Smooth muscle cell (in vitro differentiated cells): ENCODE results near the gene PCDHGA12. TPM values are rescaled to one million over a fixed set of nuclear protein-coding genes. Genes with fewer than 3 reads are reported as not detected.
"Not testable (repeated sequence)": the region's sequence is repeated elsewhere in the genome, so short reads cannot be mapped to it uniquely, and the experiment has no call there.

Experiments
- DNase-seq: peaks from one replicate; lab custom pipeline; 2025; ENCODE audit not compliant: unreplicated experiment; lab: John Stamatoyannopoulos, UW
- H2AFZ ChIP-seq: fragments of 200-600 bp; sonication (generic); 2 replicates; pipeline ENCODE4 v1.6.0; 2016; ENCODE audit warnings: antibody characterized with exemption, low read depth, mild to moderate bottlenecking
- H3F3A ChIP-seq: fragments of 200-600 bp; sonication (generic); 2 replicates; pipeline ENCODE4 v1.6.0; 2017; ENCODE audit warnings: antibody characterized with exemption, low read depth
- H3K27ac ChIP-seq: fragments of 200-600 bp; sonication (generic); 2 replicates; pipeline ENCODE4 v1.5.1; 2016; ENCODE audit warnings: low read depth, mild to moderate bottlenecking
- H3K27me3 ChIP-seq: fragments of 200-600 bp; sonication (generic); 2 replicates; pipeline ENCODE4 v1.6.1; 2016; ENCODE audit warnings: low read depth, mild to moderate bottlenecking
- H3K36me3 ChIP-seq: fragments of 200-600 bp; sonication (generic); 2 replicates; pipeline ENCODE4 v1.5.1; 2016; ENCODE audit warnings: low read depth
- H3K4me1 ChIP-seq: fragments of 200-600 bp; sonication (generic); 2 replicates; pipeline ENCODE4 v1.5.1; 2016; ENCODE audit warnings: low read depth
- H3K4me2 ChIP-seq: fragments of 200-600 bp; sonication (generic); 2 replicates; pipeline ENCODE4 v1.6.0; 2016; ENCODE audit warnings: mild to moderate bottlenecking
- H3K4me3 ChIP-seq: fragments of 200-600 bp; sonication (generic); 2 replicates; pipeline ENCODE4 v1.5.1; 2016; ENCODE audit warnings: mild to moderate bottlenecking
- H3K79me2 ChIP-seq: fragments of 200-600 bp; sonication (generic); 2 replicates; pipeline ENCODE4 v1.6.0; 2016; ENCODE audit warnings: low read depth, mild to moderate bottlenecking
- H3K9ac ChIP-seq: fragments of 200-600 bp; sonication (generic); 2 replicates; pipeline ENCODE4 v1.6.0; 2016; ENCODE audit warnings: low read depth
- H3K9me3 ChIP-seq: fragments of 200-600 bp; sonication (generic); replicated peaks from 2 replicates; pipeline ENCODE4 v1.5.1; 2016; ENCODE audit warnings: low read depth
- H4K20me1 ChIP-seq: fragments of 200-600 bp; sonication (generic); 2 replicates; pipeline ENCODE4 v1.6.0; 2016; ENCODE audit warnings: low read depth
- CTCF ChIP-seq: fragments of 200-600 bp; sonication (generic); IDR thresholded peaks from 2 replicates; pipeline ENCODE4 v1.5.1; 2017; ENCODE audit warnings: borderline replicate concordance, mild to moderate bottlenecking, antibody characterized with exemption; ENCODE audit not compliant: insufficient read depth, poor library complexity, severe bottlenecking
- WGBS: methylation state at CpG from one replicate; pipeline ENCODE4 v1.1.7; 2016; ENCODE audit warnings: low lambda C conversion rate; 5-methylcytosine and 5-hydroxymethylcytosine counted together
- polyA plus RNA-seq: library from polyadenylated mRNA; unstranded; fragments of >200 nt; fragmentation: Nextera tagmentation; extraction: Ambion mirVana; gene quantifications from 2 replicates; pipeline ENCODE4 v1.2.1, GENCODE V29; 2016
- total RNA-seq: library from RNA; depleted of rRNA; stranded (reverse); fragments of >200 nt; gene quantifications from 2 replicates; pipeline ENCODE4 v1.2.3, GENCODE V29; 2014

PCDHGA12 gene
- total and polyA plus RNA-seq, 2 experiments from 2014 or later: 0.42 to 4.5 TPM

GRCh38 chr5:141417494-141418172 is 12.7 kb upstream of the PCDHGA12 start, which contains the start of gene PCDHGB7:
Gene PCDHGB7, plus strand, starts transcription at chr5:141417677. Its CDS starts 183 bp downstream, at chr5:141417860.
- H3F3A ChIP-seq, H3K4me1 ChIP-seq, H4K20me1 ChIP-seq, H3K27me3 ChIP-seq: not testable (repeated sequence)
- peaks cover 32% of the 10 kb centered on the region for H3K36me3 ChIP-seq
- DNase-seq: peak; percentile 36
- peak within 1 kb of the TSS; percentile 57 for H3K27ac ChIP-seq
- H3K4me2 ChIP-seq: peak within 1 kb of the TSS; percentile 83
- peak within 1 kb of the TSS; percentile 43 for H2AFZ ChIP-seq
- H3K9me3 ChIP-seq: peaks cover 20% of the 10 kb centered on the region
- H3K79me2 ChIP-seq: peaks cover 69% of the 10 kb centered on the region
- peak within 1 kb of the TSS; percentile 51 for H3K9ac ChIP-seq
- peak within 1 kb of the TSS; percentile 55 for H3K4me3 ChIP-seq
- 6% methylated on average over 47 of the region's 47 CpGs for WGBS
- peak; percentile 78 for TF ChIP-seq CTCF

GRCh38 chr5:141419074-141419880 is 11.0 kb upstream of the PCDHGA12 start:
- peaks cover 5% of the 10 kb centered on the region for H3F3A ChIP-seq
- WGBS: 97% methylated on average over 63 of the region's 74 CpGs
- DNase-seq: no peak
- TF ChIP-seq CTCF: no peak
- no peak overlapping the region for H3K4me3 ChIP-seq
- H3K9me3 ChIP-seq: peaks cover 34% of the 10 kb centered on the region
- H3K4me1 ChIP-seq: peaks cover 5% of the 10 kb centered on the region
- peaks cover 75% of the 10 kb centered on the region for H3K79me2 ChIP-seq
- H3K36me3 ChIP-seq: peaks cover 47% of the 10 kb centered on the region
- no peak overlapping the region for H3K4me2 ChIP-seq
- H3K27me3 ChIP-seq: no peaks in the 10 kb centered on the region
- no peaks in the 10 kb centered on the region for H4K20me1 ChIP-seq
- H2AFZ ChIP-seq: no peak overlapping the region
- H3K27ac ChIP-seq: no peak overlapping the region
- H3K9ac ChIP-seq: no peak overlapping the region

GRCh38 chr5:141420855-141421488 is 9.3 kb upstream of the PCDHGA12 start, which contains the start of gene PCDHGA11:
Gene PCDHGA11, plus strand, starts transcription at chr5:141421051. Its CDS starts 177 bp downstream, at chr5:141421228.
- H3K9me3 ChIP-seq: peaks cover 51% of the 10 kb centered on the region
- no peak for DNase-seq
- H3K4me2 ChIP-seq: peak within 1 kb of the TSS; percentile 67
- H2AFZ ChIP-seq: peak within 1 kb of the TSS; percentile 44
- no peaks in the 10 kb centered on the region for H4K20me1 ChIP-seq
- peak; percentile 30 for TF ChIP-seq CTCF
- no peaks in the 10 kb centered on the region for H3K27me3 ChIP-seq
- H3K27ac ChIP-seq: no peak within 1 kb of the TSS
- H3K9ac ChIP-seq: peak within 1 kb of the TSS; percentile 19
- peaks cover 5% of the 10 kb centered on the region for H3K4me1 ChIP-seq
- H3K79me2 ChIP-seq: peaks cover 79% of the 10 kb centered on the region
- peak within 1 kb of the TSS; percentile 50 for H3K4me3 ChIP-seq
- peaks cover 5% of the 10 kb centered on the region for H3F3A ChIP-seq
- 38% methylated on average over 42 of the region's 42 CpGs for WGBS
- peaks cover 57% of the 10 kb centered on the region for H3K36me3 ChIP-seq
